Measurements from ENCODE around the gene GPR34. TPM values are rescaled to one million over a fixed set of nuclear protein-coding genes. Genes with fewer than 3 reads are reported as not detected.
A peak's percentile ranks its signal among the peaks of the same experiment; 100 is the strongest.

The GPR34 gene
- total RNA-seq, 1 donor from 2014 or later, result not detected

- Mint-ChIP-seq H3K9me3 (no peaks in the 10 kb centered on the region), H3K27ac (ENCODE audit: unreplicated experiment) (no peak overlapping the region), H3K4me3 (no peak overlapping the region), H3K27me3 (ENCODE audit: low read depth) (no peaks in the 10 kb centered on the region), H3K36me3 (ENCODE audit: low read depth) (peaks cover 3% of the 10 kb centered on the region), H3K4me1 (no peaks in the 10 kb centered on the region)
- no peak for TF ChIP-seq CTCF (conservative IDR thresholded peaks at IDR 0.05)
- no peak for DNase-seq (ENCODE audit: low read depth, low spot score)
These were observed 43.5 kb downstream of the GPR34 start for GRCh38 chrX:41732260-41732659.

- no peaks in the 10 kb centered on the region for H3K9me3 Mint-ChIP-seq
- H3K4me1 Mint-ChIP-seq, result no peaks in the 10 kb centered on the region
These were observed 45.2 kb downstream of the GPR34 start for GRCh38 chrX:41733939-41734338.

GRCh38 chrX:41734530-41734929, 45.8 kb downstream of the GPR34 start:
- Mint-ChIP-seq H3K9me3 (no peaks in the 10 kb centered on the region), H3K27me3 (ENCODE audit: low read depth) (no peaks in the 10 kb centered on the region), H3K36me3 (ENCODE audit: low read depth) (peaks cover 3% of the 10 kb centered on the region), H3K27ac (ENCODE audit: unreplicated experiment) (peak overlapping the region; percentile 19), H3K4me1 (no peaks in the 10 kb centered on the region), H3K4me3 (no peak overlapping the region)
- peak; percentile 52 for TF ChIP-seq CTCF (conservative IDR thresholded peaks at IDR 0.05)
- no peak for DNase-seq (ENCODE audit: low read depth, low spot score)

More at GRCh38 chrX:41733939-41734338, 45.2 kb downstream of the GPR34 start:
- H3K27ac Mint-ChIP-seq (ENCODE audit: unreplicated experiment), result no peak overlapping the region
- DNase-seq (ENCODE audit: low read depth, low spot score), result no peak
- H3K36me3 Mint-ChIP-seq (ENCODE audit: low read depth), result peaks cover 3% of the 10 kb centered on the region
- no peak for TF ChIP-seq CTCF (conservative IDR thresholded peaks at IDR 0.05)
- H3K27me3 Mint-ChIP-seq (ENCODE audit: low read depth), result no peaks in the 10 kb centered on the region
- H3K4me3 Mint-ChIP-seq, result no peak overlapping the region

GRCh38 chrX:41737065-41737464, 48.3 kb downstream of the GPR34 start:
- Mint-ChIP-seq H3K4me1 (no peaks in the 10 kb centered on the region), H3K27me3 (ENCODE audit: low read depth) (no peaks in the 10 kb centered on the region), H3K4me3 (no peak overlapping the region), H3K27ac (ENCODE audit: unreplicated experiment) (no peak overlapping the region), H3K9me3 (no peaks in the 10 kb centered on the region), H3K36me3 (ENCODE audit: low read depth) (peaks cover 3% of the 10 kb centered on the region)
- no peak for TF ChIP-seq CTCF (conservative IDR thresholded peaks at IDR 0.05)
- DNase-seq (ENCODE audit: low read depth, low spot score), result no peak

GRCh38 chrX:41739871-41740270, 51.1 kb downstream of the GPR34 start:
- no peak overlapping the region for H3K27ac Mint-ChIP-seq (ENCODE audit: unreplicated experiment)
- no peak for DNase-seq (ENCODE audit: low read depth, low spot score)
- H3K27me3 Mint-ChIP-seq (ENCODE audit: low read depth), result no peaks in the 10 kb centered on the region
- H3K4me3 Mint-ChIP-seq, result no peak overlapping the region
- peaks cover 3% of the 10 kb centered on the region for H3K9me3 Mint-ChIP-seq
- no peak for TF ChIP-seq CTCF (conservative IDR thresholded peaks at IDR 0.05)
- H3K4me1 Mint-ChIP-seq, result no peaks in the 10 kb centered on the region
- peaks cover 10% of the 10 kb centered on the region for H3K36me3 Mint-ChIP-seq (ENCODE audit: low read depth)

Other genes with a start within 250 kb of the GPR34 start
- 0.12 TPM in 1 of 2 replicates, not detected in the other for gene NYX, start 241.6 kb upstream of the GPR34 start, total RNA-seq
- not detected in 2 replicates for gene GPR82, start 35.2 kb downstream of the GPR34 start, total RNA-seq
- 57.8 and 63.4 TPM in 2 replicates for gene CASK, start 234.6 kb downstream of the GPR34 start, total RNA-seq

Data from neural crest cell (in vitro differentiated cells).